Stimulated activated CD8-positive, alpha-beta memory T cell treated with anti-CD3 and anti-CD28 coated beads, Interleukin-15, amount 100 ng/mL, for 24 hours (primary cell): ENCODE results near the gene PIAS2.
"Not testable (repeated sequence)": the region's sequence is repeated elsewhere in the genome, so short reads cannot be mapped to it uniquely, and the experiment has no call there.

Source experiments
- DNase-seq: peaks from one replicate; pipeline ENCODE4 v3.0.0-alpha.2; 2020; ENCODE audit warnings: low read depth

Gene PIAS2

GRCh38 chr18:46917108-46917802, at the start of gene PIAS2, which contains the start of gene KATNAL2:
TSS of gene PIAS2 (minus strand) at chr18:46917507. CDS start at chr18:46917345, 162 bp downstream.
TSS of gene KATNAL2 (plus strand) at chr18:46917602. CDS start at chr18:46946873, 29,271 bp downstream.
- peak; percentile 62 for DNase-seq

GRCh38 chr18:46966266-46966665, 49.0 kb upstream of the PIAS2 start:
- not testable (repeated sequence) for DNase-seq

GRCh38 chr18:46964579-46965293, 47.4 kb upstream of the PIAS2 start:
- not testable (repeated sequence) for DNase-seq

GRCh38 chr18:46963656-46964578, 46.6 kb upstream of the PIAS2 start:
- DNase-seq, result not testable (repeated sequence)

GRCh38 chr18:46958209-46958608, 40.9 kb upstream of the PIAS2 start:
- no peak for DNase-seq

GRCh38 chr18:46953195-46953594, 35.9 kb upstream of the PIAS2 start:
- no peak for DNase-seq

GRCh38 chr18:46950064-46950656, 32.9 kb upstream of the PIAS2 start:
- DNase-seq, result no peak

- peak; percentile 5 for DNase-seq
Observed at GRCh38 chr18:46946656-46947282, 29.5 kb upstream of the PIAS2 start.

- no peak for DNase-seq
Observed at GRCh38 chr18:46942646-46943045, 25.3 kb upstream of the PIAS2 start.

GRCh38 chr18:46939998-46940571, 22.8 kb upstream of the PIAS2 start:
- no peak for DNase-seq

- DNase-seq, result no peak
Observed at GRCh38 chr18:46939337-46939963, 22.1 kb upstream of the PIAS2 start.

- no peak for DNase-seq
Observed at GRCh38 chr18:46920653-46921052, 3.3 kb upstream of the PIAS2 start.

GRCh38 chr18:46920067-46920466, 2.8 kb upstream of the PIAS2 start:
- no peak for DNase-seq

GRCh38 chr18:46917803-46918600, 695 bp upstream of the PIAS2 start:
- no peak for DNase-seq

GRCh38 chr18:46916551-46917107, 678 bp downstream of the PIAS2 start:
- no peak for DNase-seq

GRCh38 chr18:46915800-46916550, 1.3 kb downstream of the PIAS2 start:
- no peak for DNase-seq

GRCh38 chr18:46910856-46911255, 6.5 kb downstream of the PIAS2 start:
- DNase-seq, result no peak

- DNase-seq, result no peak
Observed at GRCh38 chr18:46909497-46909896, 7.8 kb downstream of the PIAS2 start.

- no peak for DNase-seq
Observed at GRCh38 chr18:46903406-46903805, 13.9 kb downstream of the PIAS2 start.
